GM19023 (cell line): ENCODE measurements around the gene OR7E24.
"Not testable (repeated sequence)": the region's sequence is repeated elsewhere in the genome, so short reads cannot be mapped to it uniquely, and the experiment has no call there.

Experiments
- ATAC-seq: cut with Tn5 transposase; IDR thresholded peaks from one replicate; pipeline ENCODE4 v1.9.1; 2021; ENCODE audit warnings: mild to moderate bottlenecking, moderate library complexity; ENCODE audit not compliant: unreplicated experiment

Gene OR7E24

DNA sequence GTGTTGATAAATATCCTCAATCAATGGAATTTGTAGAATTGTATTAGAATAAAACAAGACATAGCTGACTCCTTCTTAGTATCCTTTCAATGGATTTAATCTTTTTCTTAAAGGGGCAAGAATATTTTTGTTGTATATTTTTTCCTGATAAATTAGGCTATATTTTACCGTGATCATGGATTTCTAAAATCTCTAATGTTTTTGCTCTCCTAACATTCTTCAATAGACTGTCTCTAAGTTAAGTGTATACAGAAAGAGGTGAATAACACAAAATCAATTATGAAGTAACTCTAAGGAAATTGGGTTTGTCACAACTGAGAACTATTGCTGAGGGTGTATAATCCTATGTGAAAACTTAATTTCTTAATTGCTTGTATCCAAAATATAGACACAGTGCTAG, at the start of gene OR7E24:
OR7E24 (plus strand) TSS at position 301 of the 400 bp plus-strand sequence. CDS start 114 bp downstream, outside the sequence.
- ATAC-seq, result no peak

DNA sequence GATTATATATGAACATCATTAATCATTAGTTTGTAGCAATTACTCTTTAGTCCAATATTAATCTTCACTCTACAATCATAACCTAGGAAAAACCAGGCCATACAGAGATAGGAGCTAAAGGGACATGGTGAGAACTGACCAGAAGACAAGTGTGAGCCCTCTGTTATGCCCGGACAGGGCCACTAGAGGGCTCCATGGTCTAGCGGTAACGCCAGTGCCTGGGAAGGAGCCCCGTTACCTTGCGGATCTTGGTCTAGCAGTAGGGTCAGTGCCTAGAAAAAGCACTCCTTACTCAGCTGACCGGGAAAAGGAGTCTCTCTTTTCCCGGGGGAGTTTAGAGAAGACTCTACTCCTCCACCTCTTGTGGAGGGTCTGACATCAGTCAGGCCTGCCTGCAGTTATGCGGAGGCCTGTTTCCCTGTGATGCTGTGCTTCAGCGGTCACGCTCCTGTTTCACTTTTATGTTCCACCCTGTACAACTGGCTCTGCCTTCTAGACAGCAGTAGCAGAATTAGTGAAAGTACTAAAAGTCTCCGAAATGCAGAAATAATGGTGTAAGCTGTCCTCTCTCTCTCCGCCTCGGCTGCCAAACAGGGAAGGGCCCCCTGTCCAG, 45.1 kb upstream of the OR7E24 start:
- no peak for ATAC-seq

DNA sequence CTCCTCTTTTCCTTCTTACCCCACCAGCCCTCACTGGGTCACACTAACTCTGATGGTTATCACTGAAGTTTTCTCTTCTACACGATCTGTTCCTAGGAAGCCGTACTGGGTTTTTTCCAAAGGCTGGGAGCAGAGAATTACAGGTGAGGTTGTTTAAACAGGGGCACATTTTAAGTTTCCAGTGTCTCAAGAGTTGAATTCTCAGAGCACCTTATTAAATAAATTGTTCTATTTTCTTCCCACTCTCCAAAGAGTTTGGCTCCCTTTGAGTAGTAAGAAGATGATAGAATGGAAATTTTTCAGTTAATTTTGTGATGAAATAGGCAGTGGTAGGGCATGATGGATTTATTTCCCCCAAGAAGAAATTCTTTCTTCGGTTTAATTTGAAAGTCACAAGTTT, 31.2 kb upstream of the OR7E24 start, which contains the start of gene OR7D4:
OR7D4 (minus strand) TSS at position 101 of the 400 bp plus-strand sequence. CDS start 4,752 bp downstream, outside the sequence.
- ATAC-seq, result no peak

DNA sequence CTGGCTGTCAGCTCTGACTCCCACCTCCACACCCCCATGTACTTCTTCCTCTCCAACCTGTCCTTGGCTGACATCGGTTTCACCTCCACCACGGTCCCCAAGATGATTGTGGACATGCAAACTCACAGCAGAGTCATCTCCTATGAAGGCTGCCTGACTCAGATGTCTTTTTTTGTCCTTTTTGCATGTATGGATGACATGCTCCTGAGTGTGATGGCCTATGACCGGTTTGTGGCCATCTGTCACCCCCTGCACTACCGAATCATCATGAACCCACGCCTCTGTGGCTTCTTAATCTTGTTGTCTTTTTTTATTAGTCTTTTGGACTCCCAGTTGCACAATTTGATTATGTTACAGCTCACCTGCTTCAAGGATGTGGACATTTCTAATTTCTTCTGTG, 506 bp downstream of the OR7E24 start:
- no peak for ATAC-seq

DNA sequence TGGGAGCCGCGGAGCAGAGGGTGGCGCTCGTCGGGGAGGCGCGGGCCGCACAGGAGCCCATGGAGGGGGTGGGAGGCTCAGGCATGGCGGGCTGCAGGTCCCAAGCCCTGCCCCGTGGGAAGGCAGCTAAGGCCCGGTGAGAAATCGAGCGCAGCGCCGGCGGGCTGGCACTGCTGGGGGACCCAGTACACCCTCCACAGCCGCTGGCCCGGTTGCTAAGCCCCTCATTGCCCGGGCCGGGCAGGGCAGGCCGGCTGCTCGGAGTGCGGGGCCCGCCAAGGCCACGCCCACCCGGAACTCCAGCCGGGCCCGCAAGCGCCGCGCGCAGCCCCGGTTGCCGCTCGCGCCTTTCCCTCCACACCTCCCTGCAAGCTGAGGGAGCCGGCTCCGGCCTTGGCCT, 32.8 kb downstream of the OR7E24 start:
- not testable (repeated sequence) for ATAC-seq

DNA sequence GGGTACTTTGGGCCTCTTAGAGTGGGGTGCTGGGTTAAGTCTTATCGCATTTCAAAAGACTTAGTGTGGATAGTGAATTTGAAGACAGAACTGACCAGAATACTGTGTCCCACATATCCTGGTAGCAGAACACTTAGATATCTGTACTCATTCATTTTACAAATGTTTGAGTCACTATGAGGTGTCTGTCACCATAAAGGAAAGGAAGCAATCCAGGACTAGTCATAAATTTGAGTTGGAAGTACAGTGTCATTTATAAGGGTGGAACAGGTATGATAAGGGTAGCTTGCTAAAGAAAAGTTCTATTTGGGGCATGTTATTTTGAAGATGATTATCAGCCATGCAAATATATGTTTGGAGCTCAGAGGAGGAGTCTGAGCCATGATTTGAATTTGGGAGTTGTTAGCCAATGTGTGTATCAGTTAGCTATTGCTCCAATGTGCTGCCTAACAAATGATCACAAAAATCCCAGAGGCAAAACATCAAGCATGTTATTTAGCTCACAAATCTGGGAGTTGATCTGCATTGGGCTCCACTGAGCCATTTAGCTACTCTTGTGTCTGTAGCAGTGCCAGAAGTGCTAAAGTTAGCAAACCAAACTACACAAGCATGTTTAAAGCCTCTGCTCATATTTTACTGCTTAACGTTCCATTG, 38.6 kb downstream of the OR7E24 start:
- no peak for ATAC-seq

DNA sequence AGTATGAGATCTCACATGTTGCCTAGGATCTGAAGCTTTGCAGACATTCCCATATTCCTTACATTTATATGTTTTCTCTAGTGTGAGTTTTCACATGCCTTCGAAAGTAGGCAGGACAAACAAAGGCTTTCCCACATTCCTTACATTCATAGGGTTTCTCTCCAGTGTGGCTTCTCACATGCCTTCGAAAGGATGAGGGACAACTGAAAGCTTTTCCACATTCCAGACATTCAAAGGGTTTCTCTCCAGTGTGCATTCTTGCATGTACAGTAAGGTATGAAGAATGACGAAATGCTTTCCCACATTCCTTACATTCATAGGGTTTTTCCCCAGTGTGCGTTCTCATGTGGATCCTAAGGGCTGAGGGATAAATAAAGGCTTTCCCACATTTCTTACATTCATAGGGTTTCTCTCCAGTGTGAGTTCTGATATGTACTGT, 44.7 kb downstream of the OR7E24 start:
- no peak for ATAC-seq

DNA sequence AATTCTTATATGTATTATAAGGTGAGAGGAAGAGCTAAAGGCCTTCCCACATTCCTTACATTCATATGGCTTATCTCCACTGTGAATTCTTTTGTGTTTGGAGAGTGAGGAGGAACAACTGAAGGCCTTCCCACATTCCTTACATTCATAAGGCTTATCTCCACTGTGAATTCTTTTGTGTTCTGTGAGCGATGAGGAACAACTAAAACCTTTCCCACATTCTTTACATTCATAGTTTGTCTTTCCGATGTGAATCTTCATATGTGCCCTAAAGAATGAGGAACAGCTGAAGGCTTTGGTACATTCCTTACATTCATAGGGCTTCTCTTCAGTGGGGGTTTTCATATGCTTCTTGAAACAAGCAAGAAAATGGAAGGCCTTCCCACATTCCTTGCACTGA, 45.6 kb downstream of the OR7E24 start:
- ATAC-seq, result no peak
